ENCODE data around the gene PTPRN2.
"Not testable (repeated sequence)": the region's sequence is repeated elsewhere in the genome, so short reads cannot be mapped to it uniquely, and the experiment has no call there.

The PTPRN2 gene

DNA sequence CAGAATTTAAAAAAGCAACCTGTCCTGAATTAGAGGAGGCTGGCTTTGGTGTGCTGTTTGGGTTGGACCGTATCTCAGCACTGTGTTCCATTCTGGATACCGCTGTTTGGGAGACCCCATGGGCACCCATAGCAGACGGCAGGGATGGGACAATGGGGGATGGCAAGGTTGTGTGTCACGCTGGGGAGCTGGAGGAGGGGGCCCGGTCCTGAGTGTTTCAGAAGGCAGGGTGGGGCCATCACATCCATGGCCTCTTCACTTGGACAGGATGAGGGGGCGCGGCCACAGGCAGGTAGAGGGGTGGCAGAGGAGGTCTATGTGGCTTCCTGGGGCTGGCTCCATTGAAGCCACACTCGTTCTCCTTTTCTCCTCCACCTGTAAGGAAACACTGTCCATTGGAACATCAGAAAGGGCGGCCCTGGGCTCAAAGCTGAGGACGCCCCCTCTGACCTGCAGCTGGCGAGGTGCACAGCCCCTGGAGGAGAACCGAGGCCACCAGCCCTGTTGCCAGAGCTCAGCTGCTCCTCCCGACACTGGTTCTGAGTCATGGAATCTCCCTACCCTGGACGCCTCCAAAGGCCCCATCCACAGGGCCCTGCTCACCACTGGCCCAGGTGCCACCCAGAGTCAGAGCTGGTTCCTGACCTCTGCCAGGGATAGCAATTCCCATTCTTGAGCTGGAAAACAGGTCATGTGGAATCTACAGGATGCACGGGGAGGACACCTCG lies 663.6 kb downstream of the PTPRN2 start:
- DNase-seq (ENCODE audit: low spot score) = no peak

DNA sequence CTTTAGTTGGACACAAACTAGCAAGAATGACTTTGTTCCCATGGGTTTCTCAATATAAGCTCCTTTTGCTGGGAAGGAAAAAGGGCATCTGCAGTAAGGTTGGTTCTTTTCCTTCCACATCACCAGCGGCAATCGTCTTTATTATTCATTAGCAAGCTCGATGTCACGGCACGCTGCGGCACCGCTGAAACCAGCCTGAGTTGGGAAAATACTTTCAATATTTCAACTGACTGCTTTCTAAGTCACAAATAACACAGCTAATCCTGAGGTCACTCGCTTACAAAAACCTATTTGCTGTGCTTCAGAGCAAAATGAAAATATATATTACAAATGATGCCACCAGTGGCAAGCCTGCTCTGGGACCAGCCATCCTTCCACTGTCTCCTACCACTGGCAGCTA lies 665.0 kb downstream of the PTPRN2 start:
- DNase-seq (ENCODE audit: low spot score) = no peak

DNA sequence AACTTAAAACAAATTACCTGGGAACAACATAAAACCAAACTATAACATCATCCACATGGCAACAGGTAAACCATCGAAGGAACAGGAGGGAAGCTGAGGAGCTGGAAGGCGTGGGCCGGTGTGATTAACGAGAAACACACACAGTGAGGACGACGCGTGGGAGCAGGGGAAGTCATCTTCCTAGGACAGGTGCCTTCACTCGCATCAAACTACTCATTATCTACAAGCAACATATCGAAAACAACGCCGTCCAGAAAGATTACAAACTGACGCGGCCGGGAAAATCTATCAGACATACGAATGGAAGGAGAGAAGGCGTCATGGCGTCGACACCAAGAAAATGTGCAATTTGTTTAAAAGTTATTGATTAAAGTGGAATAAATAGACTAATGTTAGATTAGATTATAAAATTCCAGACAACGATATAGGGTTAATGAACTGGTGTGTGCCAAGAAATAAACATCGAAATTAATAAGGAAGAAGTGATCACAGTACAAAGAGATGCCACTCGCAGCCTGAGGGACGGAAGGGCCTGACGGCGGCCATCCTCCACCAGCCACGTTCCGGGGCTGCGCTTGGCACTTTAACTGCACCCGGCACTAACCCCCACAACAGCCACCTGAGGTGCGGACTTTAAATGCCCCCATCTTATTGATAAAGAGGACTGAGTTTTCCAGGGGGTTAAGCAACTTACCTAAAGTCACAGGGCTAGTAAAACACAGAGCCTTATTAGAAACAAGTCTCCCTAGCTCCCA lies 669.1 kb downstream of the PTPRN2 start:
- DNase-seq (ENCODE audit: low spot score) = no peak

DNA sequence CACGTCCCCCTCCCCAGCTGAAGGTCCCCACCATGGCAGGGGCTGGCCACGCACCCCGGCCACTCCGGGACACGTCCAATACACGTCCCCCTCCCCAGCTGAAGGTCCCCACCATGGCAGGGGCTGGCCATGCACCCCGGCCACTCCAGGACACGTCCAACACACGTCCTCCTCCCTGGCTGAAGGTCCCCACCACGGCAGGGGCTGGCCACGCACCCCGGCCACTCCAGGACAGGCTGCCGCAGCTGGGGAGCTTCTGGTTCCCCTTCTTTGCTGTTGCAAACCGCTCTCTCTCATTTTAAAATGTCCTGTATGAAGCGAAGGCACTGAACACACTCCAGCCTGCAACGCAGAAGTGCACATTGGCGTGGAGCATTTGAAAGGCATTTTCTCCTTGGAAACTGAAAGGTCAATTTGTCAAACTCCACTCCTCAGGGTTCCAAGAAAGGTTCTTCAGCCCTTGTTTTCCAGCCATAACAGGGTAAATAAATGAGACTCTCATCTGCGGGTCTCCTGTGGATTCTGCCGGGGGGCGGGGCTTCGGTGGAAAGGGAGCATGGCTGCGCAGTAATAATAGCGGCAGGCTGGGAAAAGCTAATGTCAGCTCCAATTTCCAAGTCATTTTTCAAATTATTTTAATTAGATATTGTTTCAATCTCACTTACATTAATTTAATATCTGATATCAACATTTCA lies 670.5 kb downstream of the PTPRN2 start:
- DNase-seq (ENCODE audit: low spot score) = no peak

DNA sequence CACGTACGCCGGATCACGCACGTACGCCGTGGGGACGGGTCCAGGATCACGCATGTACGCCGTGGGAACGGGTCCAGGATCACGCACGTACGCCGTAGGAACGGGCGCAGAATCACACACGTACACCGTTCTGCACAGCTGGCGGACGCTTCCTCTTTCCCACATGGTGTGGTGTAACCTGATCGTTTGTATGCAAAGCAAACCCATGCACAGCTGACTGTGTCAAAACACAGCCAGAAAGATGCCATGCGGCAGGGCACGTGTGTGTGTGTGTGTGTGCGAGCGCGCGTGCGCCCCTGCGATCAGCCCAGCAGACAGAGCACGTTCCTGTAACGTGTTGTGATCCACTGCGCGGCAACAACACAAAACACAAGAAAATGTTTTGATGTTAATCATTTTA lies 677.2 kb downstream of the PTPRN2 start:
- no peak for DNase-seq (ENCODE audit: low spot score)

DNA sequence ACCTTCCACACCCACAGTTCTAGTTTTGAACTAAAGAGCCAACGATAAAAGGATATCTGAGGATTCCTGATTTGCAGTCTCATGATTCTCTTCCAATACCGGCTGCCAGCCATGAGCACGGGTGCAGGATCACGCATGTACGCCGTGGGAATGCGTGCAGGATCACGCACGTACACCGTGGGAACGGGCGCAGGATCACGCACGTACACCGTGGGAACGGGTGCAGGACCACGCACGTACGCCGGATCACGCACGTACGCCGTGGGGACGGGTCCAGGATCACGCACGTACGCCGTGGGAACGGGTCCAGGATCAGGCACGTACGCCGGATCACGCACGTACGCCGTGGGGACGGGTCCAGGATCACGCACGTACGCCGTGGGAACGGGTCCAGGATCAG lies 677.6 kb downstream of the PTPRN2 start:
- not testable (repeated sequence) for DNase-seq (ENCODE audit: low spot score)

DNA sequence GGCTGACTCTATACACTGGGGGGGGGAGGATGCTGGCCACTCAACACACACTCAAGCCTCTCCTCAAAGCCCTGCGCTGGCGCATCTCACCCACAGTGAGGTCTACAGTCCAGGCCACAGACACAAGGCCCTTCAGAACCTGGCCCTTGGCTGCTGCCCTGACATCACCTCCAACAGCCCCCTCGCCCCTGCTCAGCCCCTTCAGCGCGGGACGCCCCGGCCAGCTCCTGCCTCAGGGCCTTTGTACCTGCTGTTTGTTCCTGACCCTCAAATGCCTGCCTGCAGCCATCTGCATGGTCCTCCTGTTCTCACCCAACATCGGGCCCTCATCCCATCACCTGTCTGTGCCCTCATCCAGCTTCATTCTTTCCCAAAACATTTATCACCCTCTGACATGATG lies 678.3 kb downstream of the PTPRN2 start:
- DNase-seq (ENCODE audit: low spot score) = no peak

DNA sequence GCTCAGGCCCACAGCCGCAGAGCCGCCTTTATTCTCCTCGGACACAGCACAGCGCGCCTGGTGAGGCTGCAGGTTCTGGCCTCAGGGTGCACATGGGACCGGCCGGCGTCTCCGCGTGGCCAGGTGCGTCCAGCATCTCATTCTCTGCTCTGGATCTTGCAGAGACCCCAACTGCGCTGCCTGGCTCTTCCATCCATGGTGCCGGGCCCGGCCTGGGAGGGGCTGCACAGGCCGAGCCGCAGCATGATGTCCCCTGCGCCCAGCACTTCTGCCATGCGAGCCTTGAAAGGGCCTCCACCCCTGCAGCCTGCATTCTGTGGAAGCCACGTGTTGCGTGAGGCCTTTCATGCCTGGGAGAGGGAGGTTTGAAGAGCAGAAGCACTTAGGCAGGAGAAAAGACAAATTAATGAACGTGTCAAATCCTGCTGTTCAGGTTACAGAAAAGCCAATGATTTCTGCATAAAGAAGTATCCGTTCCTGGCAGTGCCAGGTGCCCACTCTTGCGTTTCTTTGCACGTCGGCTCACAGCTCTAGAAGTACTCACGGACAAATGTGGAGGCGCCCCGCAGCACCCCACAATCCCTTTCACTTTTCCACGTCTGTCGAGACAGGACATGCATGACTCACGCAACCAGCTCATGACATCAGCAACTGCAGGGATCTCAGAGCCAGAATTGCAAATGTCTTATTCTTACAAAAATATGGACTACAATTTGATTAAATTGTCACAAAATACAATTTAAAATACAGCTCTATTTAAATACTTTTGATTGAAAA lies 679.4 kb downstream of the PTPRN2 start:
- no peak for DNase-seq (ENCODE audit: low spot score)

DNA sequence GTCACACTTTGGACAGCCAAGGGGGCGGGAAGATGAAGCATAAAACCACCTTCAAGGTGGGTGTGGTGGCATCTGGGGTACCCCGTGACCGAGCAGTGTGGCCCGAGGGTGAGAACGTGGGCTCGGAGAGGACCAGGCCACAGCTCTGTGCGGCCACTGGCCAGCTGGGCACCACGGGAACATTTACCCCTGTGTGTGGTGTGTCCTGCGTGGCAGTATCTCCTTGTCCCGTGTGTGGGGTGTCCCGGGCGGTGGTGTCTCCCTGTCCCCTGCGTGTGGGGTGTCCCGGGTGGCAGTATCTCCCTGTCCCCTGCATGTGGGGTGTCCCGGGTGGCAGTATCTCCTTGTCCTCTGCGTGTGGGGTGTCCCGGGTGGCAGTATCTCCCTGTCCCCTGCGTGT lies 680.5 kb downstream of the PTPRN2 start:
- DNase-seq (ENCODE audit: low spot score) = no peak

DNA sequence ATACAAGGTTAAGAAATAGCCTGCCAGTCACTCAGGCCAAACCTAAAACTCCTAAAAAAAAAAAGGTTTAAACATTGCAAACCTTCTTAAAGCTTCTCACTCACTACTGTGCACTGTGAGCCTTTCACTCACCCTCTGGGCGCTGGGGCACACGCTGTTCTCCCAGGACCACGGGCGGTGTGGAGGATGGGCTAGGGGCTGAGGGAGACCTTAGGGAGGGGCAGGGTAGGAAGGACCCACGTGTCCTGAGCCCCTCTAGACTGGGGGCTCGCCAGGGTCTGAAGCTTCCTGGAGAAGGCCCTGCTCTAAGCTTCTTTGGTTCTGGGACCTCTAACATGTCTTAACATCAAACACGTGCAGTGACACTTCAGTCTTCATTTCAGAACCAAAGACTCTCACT lies 681.0 kb downstream of the PTPRN2 start:
- DNase-seq (ENCODE audit: low spot score) = no peak

DNA sequence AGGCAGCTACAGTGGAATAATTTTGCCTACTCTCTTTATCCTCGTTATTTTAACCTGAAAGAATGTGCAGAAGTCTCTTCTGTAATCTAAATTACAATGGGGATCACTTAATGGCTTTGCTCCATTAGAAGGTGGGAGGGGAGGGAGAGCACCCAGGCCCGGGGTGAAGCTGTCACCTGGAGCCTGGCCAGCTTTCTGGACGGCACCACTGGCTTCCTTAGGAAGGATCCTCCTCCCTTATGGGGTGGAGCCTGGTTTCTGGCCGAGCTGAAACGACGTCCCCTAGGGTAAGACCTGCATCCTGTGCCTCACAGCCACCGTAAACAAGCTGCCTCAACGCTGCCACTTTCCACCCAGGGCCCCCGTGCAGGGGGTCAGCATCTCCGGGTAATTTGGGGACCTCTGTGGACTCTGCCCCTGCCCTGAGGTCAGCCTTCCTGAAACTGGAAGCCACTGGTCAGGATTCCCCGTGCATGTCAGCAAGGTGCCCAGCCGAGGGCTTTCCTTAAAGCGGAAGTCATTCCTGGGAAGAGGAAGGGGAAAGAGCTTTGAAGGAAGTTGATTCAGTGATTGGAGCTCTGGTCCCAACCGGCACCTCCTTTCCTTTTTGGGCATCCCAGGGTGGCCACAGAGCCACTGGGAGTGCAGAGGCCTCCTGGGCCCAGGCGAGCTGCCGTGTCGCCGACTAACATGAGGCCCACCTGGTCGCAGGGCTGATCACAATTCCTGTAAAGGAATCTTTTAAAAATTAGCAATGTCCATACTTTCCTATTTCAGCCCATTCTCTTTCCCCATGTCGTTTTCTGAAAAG lies 681.8 kb downstream of the PTPRN2 start:
- no peak for DNase-seq (ENCODE audit: low spot score)

DNA sequence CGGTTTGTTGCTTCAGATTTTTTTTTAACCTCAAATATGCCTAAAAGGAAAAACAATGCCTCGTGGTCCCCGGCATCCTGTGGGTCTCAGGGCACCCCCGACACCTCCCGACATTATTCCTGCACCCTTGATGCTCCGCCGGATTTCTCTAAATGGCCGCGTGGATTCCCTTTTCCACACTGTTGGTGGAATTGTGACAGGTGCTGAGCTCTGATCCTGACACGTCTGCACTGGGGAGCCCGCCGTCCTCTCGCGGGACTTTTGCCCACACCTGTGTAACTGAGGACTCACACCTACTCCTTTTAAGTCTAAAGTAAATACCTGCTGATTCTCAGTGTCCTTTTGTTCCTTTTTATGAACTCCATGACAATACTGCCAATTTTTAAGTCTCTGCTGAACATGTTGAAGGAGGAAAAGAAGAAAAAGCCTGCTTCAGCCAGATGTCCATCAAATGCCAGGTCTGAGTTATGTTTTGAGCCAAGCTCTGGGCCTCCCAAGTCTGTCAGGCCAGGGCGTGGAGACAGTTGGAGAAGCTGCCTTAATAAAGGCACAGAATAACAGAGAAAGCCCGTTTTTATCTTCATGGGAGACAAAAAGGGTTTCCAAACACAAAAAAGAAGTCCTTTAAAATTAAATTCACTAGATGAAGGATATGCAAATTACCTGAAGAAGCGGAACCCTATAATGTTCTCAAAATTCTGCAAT lies 682.6 kb downstream of the PTPRN2 start:
- no peak for DNase-seq (ENCODE audit: low spot score)

DNA sequence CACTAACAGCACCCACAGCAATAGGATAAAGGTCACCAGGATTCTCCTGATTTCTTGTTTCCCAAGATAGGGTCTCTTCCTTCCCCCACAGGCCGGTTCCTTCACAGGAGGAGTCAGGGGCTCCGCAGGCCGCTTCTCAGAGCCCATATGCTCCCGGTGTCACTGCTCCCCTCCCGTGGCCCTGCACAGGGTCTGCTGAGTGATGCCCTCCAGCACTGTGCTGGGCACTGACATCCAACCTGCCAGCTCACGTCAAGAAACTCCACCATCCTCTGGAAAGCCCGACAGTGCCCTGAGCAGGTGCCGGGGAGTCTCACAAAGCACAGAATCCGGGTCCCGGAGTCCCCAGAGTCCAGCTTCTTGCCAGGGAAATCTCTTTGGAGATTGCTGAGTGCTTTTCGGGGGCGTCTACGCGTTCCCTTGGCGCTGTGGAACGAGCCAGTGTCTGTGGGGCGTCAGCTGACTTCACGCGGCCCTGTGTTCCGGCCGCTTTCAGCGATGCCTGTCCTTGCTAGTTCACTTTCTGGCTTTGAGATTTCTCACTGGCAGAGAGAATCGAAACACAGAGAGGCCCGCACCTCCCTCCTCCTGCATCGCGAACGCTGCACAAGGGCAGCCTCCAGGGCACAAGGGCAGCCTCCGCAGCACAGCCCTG lies 683.3 kb downstream of the PTPRN2 start:
- no peak for DNase-seq (ENCODE audit: low spot score)

DNA sequence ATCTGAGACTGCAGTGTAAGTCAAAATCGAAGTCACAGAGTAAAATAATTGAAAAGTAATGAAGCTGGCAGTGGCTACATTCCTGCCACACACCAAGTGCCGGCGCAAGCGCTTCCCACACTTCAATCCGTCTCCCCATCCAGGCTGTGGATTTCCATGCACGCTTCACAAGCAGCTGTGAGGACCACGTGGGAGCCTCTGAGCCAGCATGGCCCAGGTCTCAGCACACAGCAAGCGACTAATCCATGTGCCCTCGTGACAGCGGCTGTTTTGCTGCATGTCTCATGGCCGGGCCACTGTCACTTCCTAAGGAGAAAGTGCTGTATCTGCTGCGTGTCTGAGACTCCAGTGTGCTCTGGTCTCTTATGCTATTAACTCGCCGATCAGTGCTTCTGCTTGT lies 683.9 kb downstream of the PTPRN2 start:
- no peak for DNase-seq (ENCODE audit: low spot score)

DNA sequence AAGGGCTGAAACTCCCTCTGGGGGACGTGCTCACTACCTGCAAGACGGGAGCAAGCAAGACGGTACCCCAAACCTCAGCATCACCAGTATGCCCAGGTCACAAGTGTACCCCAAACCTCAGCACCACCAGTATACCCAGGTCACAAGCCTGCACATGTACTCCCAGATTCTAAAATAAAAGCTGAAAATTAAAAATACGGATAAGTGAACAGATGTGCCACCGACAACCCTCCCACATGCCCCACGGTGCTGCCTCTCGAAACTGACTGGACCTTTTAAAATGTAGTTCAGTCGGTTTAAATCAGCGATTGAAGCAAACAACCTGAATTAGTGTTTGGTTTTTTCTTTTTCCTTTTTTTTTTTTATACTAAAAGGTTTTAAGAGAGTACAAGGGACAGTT lies 684.3 kb downstream of the PTPRN2 start:
- DNase-seq (ENCODE audit: low spot score) = no peak

DNA sequence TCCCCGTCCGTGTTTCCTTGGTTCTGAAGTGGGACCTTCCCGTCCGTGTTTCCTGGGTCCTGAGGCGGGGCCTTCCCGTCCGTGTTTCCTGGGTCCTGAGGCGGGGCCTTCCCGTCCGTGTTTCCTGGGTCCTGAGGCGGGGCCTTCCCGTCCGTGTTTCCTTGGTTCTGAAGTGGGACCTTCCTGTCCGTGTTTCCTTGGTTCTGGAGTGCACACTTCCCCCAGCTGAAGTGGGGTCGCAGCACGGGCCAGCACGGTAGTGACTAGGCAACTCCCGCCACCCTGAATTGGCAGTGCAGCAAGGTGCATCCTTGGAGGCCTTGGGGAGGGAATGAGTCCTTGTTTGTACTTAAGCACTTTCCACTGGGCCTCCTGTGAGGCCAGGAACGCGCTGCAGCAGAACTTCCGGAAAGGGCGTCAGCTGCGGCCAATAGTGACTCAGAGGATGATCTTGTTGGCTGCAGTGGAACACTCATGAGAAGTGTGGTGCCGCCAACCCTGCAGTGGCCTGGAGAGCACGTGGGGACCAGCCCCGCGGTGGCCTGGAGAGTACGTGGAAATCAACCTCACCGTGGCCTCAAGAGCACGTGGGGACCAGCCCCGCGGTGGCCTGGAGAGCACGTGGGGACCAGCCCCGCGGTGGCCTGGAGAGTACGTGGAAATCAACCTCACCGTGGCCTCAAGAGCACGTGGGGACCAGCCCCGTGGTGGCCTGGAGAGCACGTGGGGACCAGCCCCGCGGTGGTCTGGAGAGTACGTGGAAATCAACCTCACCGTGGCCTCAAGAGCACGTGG lies 685.6 kb downstream of the PTPRN2 start:
- DNase-seq (ENCODE audit: low spot score) = not testable (repeated sequence)

DNA sequence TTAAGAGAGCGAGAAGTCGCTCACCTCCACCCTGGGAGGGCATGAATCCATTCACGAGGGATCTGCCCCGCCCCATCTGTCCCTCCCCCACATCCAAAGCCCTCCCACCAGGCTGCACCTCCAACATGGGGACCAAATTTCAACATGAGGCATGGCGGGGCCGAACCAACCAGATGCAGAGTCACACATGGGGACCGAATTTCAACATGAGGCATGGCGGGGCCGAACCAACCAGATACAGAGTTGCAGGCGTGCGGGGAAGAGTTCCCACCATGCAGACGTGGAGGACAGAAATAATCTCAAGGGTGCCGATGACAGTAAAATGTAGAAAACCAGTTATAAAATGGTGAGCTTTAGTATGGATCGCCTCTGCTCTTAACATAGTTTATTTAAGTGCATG lies 686.5 kb downstream of the PTPRN2 start:
- no peak for DNase-seq (ENCODE audit: low spot score)

DNA sequence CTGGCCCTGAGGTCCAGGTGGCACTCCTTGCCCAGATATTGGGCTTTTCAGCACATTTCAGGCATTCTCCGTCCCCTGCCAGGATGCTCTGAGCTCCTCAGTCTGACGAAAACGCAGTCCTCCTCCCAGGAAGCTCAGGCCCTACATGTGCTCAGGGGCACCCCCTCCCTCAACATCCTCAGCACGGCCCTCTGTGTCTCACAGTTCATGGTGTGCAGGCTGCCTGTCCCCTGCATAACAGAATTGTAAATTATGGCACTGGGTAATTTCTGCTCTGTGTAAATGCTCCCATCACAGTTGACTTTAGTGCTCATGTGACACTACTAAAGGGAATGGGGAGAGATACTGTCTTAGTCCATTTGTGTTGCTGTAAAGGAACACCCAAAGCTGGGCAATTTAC lies 687.1 kb downstream of the PTPRN2 start:
- DNase-seq (ENCODE audit: low spot score) = no peak

DNA sequence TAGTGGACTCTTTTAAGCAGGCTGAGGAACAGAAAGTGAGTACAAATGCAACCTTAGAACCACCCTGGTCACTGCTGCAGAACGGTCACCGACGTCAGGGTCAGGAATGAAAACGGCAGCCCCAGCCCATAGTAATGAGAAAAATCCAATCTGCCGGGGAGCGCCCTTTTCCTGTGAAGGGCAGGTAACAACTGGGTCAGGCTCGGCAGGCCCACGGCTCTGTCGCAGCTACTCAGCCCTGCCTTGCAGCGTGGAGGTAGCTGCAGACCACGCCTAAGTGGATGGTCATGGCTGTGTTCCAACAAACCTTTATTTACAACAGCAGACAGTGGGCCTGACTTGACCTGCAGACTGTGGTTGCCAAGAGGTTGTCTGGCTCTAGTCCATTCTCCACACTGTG lies 687.6 kb downstream of the PTPRN2 start:
- no peak for DNase-seq (ENCODE audit: low spot score)
